ENCODE data around the gene PREX1.

Gene PREX1

DNA sequence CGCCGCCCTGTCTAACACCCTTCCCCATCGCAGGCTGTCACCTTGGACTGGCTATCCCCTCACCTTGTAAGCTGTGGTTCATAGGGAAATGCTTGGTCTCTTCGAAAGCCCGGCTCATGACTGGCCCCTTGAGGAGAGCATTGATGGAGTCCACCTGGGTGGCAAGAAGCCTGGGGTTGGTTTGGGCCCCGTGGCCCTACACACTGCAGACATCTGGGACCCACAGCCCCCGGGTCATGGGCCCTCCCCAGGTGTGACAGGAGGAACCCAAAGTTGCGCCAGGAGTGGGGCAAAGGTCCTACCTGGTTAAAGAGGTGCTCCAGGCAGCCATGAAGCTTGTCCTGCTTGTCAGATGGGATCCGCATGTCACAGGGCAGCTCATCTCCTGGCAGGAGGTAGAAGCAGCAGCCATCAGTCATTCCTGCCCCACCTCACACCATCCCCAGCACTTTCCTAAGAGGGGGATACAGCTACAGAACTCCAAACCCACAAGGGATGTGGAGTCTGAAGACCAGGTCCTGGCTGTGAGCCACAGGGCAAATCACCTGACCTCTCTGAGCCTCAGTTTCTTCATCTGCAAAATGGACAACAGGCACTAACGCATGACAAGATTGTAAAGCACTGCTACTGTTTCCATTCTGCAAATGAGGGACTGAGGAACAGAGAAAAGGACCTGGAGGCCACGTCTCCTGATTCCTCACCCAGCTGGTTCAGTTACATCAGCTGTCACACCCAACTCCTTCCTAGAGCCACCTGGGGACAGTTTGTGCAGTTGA lies 185.5 kb downstream of the PREX1 start:
- DNase-seq (ENCODE audit: extremely low read depth in 1 of 2, low read depth in 1 of 2): no peak

DNA sequence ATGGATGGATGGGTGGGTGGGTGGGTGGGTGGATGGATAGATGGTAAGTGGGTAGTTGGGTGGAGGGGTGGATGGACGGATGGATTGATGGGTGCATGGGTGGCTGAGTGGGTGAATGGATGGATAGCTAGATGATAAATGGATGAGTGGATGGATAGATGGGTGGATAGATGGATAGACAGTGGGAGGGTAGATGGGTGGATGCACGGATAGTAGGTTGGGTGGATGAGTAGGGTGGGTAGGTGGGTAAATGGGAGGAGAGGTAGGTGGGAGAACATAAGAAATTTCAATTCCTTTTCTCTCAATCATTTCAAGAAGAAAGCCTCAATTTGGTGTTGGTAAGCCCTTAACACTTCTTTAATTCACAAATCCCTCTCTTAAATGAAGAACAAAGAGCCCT lies 186.9 kb downstream of the PREX1 start:
- no peak for DNase-seq (ENCODE audit: extremely low read depth in 1 of 2, low read depth in 1 of 2)

DNA sequence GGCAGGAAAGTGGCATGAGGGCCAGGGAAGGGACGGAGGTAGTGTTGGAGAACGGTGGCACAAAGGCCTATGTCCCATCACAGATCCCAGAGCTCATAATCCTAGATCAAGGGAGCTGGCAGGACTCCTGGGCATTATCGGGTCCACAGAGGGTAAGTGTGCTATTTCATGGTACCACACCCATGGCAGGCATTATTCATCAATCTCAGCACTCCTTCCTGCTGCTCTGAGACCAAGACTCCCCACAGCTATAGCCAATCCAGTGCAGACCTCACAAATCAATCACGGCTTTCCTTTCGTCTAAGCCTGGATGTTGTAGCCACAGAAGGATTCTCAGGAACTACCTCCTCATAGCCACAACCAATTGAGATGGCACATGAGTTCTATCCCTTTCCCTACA lies 187.9 kb downstream of the PREX1 start:
- DNase-seq (ENCODE audit: extremely low read depth in 1 of 2, low read depth in 1 of 2): no peak

DNA sequence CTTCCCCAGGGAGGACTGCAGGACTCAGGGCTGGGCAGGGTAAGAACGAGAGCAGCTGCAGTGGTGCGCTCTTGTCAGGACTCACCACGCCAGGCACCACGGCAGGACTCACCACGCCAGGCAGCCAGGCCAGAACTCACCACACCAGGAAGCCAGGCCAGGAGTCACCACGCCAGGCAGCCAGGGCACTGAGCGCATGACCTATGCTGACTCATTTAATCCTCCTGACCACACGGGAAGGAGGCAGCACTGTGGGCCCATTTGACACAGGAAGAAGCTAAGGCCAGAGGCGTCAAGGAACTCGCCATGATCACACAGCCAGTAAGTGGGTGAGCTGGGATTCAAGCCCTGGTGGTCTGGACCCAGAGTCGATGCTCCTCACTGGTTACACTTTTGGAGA lies 189.3 kb downstream of the PREX1 start:
- no peak for DNase-seq (ENCODE audit: extremely low read depth in 1 of 2, low read depth in 1 of 2)

DNA sequence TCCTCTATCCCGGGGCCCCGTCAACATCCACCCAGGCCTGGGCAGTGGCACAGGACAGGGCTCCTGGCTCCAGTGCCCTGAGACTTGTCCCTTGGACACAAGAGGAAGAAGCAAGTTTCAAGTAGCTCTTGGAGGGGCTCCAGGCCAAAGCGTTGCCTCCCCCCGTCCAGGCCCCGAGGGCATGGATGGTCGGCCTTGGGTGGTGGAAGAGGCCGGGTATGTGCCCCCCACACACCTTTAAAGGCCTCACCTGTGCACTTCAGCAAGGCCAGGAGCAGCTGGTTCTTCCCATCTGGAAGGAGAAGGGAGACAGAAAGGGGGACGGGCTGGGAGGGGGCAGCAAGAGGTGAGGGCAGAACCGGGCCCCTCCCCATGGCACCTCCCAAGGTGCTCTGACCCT lies 190.3 kb downstream of the PREX1 start:
- no peak for DNase-seq (ENCODE audit: extremely low read depth in 1 of 2, low read depth in 1 of 2)

DNA sequence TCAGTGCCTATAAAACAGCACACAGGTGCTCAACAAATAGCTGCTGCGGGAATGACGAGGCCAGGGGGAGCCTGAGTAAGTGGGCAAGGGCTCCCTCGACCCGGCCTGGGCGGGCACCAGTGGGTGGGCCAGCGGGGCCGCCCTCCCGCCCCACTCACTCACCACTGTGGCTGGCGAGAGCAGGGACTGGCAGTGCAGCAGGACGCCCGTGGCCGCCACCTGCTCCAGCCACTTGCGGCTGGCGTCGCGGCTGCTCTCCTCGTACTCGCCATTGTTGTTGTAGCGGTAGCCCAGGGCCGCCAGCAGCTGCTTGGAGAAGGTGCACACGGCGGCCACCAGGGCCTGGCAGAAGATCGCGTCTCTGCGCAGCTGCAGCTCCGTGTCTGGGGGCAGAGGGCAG lies 191.5 kb downstream of the PREX1 start:
- DNase-seq (ENCODE audit: extremely low read depth in 1 of 2, low read depth in 1 of 2): no peak

DNA sequence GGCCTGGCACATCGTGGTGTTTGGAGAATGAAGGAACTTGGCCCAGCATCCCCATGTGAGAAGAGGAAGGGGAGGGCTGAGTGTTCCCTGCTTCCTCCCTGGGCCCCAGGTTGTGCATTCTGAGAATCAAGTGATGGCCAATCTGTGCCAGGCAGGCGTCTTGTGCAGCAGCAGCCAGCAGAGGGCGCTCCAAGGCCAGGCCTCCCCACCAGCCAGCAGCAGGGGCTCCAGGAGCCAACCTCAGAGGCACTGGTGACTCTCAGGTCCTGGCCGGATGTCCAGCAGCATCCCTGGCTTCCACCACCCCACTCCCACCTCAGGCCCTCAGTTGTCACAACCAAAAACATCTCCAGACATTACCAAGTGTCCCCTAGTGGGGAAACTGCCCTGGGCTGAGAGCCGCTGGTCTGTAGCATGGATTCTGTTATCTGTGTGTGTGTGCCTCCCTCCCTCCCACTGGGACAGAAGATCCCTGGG lies 192.0 kb downstream of the PREX1 start:
- peak; percentile 31 to 51 for DNase-seq (ENCODE audit: extremely low read depth in 1 of 2, low read depth in 1 of 2)

DNA sequence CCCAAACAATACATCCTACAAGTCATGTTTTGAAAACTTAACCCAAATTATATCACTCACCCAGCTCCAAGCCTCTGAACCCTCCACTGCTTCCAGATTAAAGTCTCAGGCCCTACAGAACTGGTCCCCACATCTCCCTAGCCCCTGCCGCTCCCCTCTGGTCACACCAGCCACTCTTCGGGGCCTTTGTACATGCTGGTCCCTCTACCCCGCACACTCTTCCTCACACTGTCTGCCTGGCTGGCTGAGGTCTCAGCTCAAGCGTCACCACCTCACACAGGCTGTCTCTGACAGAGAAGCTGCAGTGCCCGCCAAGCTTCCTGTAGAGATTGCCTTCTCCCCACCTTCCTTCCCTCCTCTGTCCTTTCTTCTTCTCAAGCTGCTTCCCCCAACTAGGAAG lies 192.4 kb downstream of the PREX1 start:
- DNase-seq (ENCODE audit: extremely low read depth in 1 of 2, low read depth in 1 of 2): no peak

DNA sequence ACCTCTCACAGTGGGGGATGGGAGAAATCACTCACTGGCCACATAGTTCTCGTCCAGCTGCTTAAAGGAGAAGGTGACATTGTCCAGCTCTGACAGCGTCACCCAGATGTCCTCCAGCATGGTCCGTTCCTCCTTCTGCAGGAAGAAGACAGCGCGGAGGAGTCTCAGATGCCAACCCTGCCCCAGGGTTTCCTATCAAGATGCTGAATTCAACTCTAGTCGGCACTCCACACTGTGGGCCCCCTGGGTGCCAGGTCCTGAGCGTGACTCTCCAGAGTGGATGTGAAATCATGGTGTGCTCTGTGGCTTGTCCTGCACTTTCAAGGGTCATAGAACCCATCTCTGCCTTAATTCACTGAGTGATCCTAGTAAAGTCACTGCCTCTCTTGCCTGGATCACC lies 193.2 kb downstream of the PREX1 start:
- DNase-seq (ENCODE audit: extremely low read depth in 1 of 2, low read depth in 1 of 2): no peak

DNA sequence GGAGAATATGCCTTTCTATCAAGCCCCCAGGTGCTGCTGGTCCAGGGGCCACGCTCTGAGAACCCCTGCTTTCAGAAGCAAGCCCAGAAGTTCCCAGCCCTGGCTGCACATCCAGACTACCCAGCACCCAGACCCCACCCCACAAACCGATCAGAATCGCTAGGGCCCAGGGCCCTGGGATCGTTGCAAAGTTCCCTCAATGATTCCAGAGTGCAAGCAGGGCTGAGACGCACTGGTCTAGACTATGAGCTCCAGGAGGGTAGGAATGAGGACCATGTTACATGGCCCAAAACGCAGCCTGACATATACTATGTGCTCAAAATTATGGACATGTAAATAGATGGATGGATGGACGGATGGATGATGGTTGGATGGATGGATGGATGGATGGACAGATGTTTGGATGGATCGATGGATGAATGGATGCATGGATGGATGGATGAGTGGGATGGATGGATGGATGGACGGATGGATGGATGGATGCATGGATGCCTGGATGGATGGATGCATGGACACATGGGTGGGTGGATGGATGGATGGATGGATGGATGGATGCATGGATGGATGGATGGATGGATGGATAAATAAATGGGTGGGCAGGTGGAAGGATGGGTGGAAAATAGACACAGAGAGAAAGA lies 194.1 kb downstream of the PREX1 start:
- no peak for DNase-seq (ENCODE audit: extremely low read depth in 1 of 2, low read depth in 1 of 2)

DNA sequence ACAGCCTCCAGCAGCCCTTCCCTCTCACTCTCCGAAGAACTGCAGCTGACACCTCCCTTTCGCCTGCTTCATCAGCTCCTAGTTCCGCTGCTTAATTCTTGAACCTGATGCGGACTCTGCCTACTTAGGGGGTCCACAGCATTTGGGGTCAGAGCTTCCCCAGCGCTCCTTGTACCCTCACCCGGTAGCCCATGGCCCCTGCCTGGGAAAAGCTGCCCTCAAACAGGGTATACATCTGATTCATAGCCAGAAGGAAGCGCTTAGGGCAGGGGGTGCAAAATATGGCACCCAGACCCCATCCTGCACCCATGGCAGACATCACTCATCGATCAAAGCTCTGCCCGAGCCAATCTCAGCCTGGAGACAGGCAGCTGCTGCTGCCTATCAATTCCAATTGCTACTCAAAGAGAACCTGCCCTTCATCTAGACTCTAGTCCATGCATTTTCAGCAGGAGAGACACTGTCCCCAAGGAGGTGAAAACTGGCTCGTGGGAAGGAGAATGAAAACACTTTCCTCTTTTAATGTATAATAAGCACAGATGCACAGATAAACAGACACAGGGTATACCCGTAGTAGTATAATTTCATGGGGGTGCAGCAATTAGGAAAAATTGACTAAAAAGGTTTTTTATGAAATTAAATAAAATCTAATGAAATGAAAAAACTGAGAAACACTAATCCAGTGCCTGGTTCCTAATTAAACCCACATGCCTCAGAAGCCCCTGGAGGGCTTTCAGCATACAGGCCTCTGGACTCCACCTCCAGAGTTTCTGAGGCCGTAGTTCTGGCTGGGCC lies 194.8 kb downstream of the PREX1 start:
- DNase-seq (ENCODE audit: extremely low read depth in 1 of 2, low read depth in 1 of 2): no peak

DNA sequence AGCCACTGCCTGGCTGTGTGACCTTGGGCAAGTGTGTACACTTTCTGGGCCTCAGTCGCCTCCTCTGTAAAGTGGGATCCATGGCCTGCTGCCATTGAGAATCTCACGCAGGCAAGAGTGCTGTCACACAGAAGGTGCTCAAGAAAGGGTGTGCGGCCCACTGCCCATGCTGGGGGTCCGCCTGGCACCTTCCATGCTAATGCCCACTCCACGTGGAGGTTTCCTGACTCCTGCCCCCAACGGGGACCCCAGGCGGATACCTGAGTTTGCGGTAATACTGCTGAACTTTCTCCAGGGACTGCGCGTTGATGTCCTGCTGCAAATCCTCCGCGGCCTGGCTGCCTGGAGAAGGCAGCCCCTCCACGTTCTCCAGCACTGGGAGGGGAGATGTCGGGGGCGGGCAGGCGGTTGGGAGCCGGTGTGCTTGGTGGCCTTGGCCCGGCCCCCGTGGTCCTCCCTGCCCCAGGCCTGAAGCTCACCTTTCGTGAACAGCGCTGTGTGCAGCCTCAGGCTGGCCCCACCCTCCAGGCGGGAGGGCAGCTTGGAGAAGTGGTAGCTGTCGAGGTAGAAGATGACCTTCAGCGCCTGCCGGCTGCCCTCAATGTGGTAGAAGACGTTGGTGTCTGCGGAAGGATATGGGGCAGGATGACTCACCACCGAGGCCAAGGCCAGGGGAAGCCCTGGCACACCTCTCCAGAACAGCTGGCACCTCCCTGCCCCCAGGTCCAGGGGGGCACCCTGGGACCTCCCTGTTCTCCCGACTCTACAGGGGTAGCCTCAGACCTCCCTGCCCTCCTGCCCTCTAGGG lies 195.6 kb downstream of the PREX1 start:
- no peak for DNase-seq (ENCODE audit: extremely low read depth in 1 of 2, low read depth in 1 of 2)

DNA sequence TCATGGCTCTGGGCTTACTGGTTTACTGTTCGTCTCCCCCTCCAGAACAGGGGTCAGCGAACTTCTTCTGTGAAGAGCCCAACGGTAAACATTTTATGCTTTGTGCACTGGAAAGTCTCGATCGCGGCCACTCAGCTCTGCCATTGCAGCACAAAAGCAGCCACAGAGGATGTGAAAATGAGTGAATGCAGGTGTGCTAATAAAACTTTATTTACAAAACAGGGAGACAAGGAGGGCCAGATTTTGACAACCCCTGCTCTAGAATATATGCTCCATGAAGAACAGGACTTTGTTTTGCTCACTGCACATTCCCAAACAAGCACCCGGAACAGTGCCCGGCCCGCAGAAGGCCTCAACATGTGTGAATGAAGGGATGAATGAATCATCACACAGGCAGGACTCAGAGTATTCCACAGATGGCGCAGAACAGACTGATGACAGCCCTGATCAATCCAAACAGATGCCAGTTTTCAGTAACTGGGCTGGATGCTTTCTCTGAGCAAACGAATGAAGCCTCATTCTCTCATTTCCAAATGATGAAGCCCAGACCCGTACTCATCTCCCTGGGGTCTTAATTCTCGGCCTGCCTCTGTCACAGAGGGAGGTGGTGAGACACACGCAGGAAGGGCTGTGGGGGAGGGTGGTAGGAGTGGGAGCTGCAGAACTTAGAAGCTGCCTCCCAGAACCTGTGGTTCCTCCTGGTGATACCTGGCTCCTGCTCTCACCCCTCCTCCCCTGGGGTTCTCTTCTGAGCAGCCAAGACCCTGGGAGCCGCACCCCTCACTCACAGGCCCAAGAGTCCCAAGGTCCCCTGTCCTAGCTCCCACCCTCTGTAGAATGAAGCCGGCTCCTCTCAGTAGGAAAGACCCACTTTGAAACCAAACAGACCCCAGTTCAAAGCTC lies 196.4 kb downstream of the PREX1 start:
- no peak for DNase-seq (ENCODE audit: extremely low read depth in 1 of 2, low read depth in 1 of 2)

DNA sequence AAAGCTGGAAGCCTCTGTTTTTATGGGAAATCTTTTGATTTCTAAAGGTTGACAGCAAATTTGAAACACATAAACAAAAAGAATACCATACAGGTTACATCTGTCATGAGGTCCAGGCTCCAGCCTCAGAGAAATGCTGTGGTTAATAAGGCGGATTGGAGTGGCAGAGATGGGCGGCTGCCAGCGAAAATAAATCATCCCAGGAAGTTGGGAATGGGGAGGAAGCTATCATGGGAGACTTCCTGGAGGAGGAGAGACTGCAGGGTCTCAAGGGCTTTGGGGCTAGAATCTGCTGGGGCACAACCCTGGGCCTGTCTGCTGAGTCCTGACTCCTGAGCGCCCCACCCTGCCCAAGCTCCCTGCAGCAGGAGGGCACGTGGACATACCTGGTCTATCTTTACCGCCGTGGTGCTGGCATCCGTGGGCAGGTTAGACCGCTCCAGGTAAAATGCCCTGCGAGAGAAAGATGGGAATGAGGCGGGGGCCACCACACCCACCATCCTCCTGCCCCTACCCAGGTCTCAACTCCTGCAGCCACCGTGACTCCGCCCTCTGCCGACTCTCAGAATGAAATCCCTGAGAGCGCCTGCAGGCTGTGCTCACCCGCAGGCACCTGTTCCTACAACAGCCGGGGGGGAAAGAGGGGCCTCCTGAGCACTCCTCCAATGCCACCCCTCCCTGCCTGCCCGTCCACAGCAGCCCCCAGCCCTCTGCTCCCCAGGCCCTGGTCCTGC lies 197.3 kb downstream of the PREX1 start:
- no peak for DNase-seq (ENCODE audit: extremely low read depth in 1 of 2, low read depth in 1 of 2)

DNA sequence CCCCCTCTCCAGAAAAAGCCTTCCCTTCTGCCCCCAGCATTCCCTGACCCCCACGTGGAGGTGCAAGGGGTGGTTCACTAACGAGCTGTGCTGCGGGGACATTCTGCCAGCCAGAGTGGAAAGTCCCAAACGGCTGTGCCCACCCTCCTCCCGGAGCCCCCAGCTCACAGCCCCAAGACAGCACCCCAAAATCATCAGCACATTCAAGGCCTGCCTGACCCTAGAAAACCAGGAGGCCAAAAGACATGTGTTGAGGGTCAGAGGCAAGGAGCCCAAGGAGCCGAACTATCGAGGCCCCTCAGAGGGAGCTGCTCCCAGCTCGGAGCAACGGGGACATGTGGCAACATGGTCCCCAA lies 197.9 kb downstream of the PREX1 start:
- DNase-seq (ENCODE audit: extremely low read depth in 1 of 2, low read depth in 1 of 2): no peak

DNA sequence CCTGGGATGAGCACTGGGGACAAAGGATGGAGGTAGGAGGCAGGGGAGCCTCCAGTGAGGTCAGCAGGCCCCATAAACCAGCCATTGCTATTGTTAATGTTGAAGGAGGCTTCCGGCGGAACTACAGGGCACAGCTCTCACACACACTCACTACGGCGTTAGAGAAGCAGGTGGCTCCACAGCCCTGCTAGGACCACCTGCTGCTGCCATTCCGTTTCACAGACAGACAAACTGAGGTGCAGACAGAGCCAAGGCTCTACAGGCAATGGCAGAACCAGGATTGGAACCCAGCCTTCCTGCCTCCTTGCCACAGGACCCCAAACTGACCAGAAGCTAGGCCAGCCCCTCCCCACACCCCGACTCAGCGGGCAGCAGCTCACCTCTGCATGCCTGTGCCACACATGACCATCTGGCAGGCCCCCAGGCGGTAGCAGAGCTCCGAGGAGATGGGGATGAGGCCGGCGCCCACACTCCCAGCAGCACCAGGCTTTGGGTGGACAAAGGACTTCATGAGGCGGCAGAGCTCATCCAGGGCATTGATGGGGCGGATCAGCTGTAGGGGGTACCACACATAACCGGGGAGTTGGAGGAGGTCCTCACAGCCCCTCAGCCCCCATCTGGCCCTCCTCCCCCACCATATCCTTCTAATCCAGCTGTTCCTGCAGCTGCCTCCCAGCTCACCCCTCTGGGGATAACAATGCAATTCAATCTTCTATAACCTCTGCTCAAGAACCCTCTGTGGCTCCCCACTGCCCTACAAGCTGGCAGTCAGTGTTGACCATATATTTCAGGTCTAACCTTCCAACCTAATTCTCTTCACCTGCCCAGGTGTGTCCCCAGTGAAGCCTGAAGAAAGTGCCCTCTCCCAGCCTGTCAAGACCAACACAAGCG lies 198.5 kb downstream of the PREX1 start:
- DNase-seq (ENCODE audit: extremely low read depth in 1 of 2, low read depth in 1 of 2): no peak

DNA sequence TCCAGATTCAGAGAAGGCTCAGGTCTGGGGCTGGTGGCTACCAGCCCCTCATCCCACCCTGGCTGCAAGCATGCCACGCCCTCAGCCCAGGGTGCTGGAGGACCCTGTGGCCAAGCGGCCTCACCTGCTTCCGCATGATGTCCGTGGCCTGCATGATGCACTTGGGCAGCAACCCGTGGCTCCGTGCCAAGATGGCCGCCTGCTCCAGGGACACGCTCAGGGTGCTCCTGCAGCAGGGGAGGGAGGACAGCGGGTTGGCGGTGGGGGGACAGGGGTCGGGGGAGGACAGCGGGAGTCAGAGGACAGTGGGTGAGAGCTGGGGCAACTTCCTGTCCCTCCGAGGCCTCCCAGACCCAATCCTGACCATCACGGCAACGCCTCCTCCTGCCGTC lies 200.1 kb downstream of the PREX1 start:
- no peak for DNase-seq (ENCODE audit: extremely low read depth in 1 of 2, low read depth in 1 of 2)

DNA sequence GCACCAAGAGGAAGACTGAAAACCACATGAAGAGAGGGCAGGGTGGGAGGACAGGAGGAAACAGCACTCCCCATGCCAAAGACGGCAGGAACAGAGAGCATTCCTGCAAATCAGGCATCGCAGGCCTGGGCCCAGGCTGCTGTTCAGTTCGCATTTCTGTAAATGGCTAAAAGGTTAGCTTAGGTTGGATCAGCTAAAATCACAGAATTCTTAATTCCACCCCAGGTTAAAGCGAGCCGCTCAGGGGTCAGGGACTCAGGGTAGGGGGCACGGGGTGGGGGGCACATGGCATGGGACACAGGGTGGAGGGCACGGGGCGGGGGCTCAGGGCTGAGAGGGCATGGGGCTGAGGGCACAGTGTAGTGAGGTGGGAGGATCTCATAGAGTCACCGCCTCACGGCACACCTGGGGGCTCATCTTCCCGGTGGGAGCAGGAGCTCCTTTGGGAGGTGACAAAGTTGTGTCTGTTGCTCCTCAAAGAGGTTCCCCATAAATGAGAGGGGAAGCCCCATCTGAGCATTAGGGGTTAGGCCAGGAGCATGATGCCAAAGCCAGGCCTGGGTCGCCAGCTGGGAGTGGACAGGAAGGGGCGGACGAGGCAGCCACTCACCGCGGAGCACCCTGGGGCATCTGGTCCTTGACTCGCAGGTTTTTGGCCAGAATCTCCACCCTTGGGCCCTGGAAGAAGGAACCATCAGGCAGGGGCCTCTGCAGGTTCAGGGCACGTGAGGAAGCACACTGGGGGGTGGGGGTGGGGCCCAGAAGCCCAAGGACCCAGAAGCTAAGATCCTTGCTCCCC lies 200.7 kb downstream of the PREX1 start:
- no peak for DNase-seq (ENCODE audit: extremely low read depth in 1 of 2, low read depth in 1 of 2)
